Mucosa of stomach (tissue), 1 donor: ENCODE measurements around the gene TEKT1.
A peak's percentile ranks its signal among the peaks of the same experiment; 100 is the strongest.
"Not testable (repeated sequence)": the region's sequence is repeated elsewhere in the genome, so short reads cannot be mapped to it uniquely, and the experiment has no call there.

ENCODE experiments used
- H3K27me3 ChIP-seq: one replicate; pipeline ENCODE4 v1.7.0; 2013; ENCODE audit warnings: mild to moderate bottlenecking, low read length; ENCODE audit not compliant: control insufficient read depth, insufficient read depth
- H3K36me3 ChIP-seq: one replicate; pipeline ENCODE4 v1.7.0; 2013; ENCODE audit warnings: low read length; ENCODE audit not compliant: control insufficient read depth, insufficient read depth
- H3K4me1 ChIP-seq: one replicate; pipeline ENCODE4 v1.7.0; 2013; ENCODE audit warnings: mild to moderate bottlenecking, low read length; ENCODE audit not compliant: control insufficient read depth, insufficient read depth
- H3K4me3 ChIP-seq: one replicate; pipeline ENCODE4 v1.7.0; 2013; ENCODE audit warnings: low read length
- H3K9ac ChIP-seq: one replicate; pipeline ENCODE4 v1.7.0; 2013; ENCODE audit warnings: mild to moderate bottlenecking, low read length, moderate library complexity
- H3K9me3 ChIP-seq: one replicate; pipeline ENCODE4 v1.7.0; 2013; ENCODE audit warnings: mild to moderate bottlenecking, low read length, moderate library complexity; ENCODE audit not compliant: control insufficient read depth
- donor health status: Pancreatic carcinoma.

Gene TEKT1

GRCh38 chr17:6780886-6781285 lies 50.6 kb downstream of the TEKT1 start:
- Histone ChIP-seq H3K27me3 (peaks cover 16% of the 10 kb centered on the region), H3K4me1 (no peaks in the 10 kb centered on the region), H3K36me3 (no peaks in the 10 kb centered on the region)

GRCh38 chr17:6780001-6780400 lies 51.5 kb downstream of the TEKT1 start:
- Histone ChIP-seq H3K4me3 (no peak overlapping the region), H3K4me1 (no peaks in the 10 kb centered on the region), H3K27me3 (peaks cover 25% of the 10 kb centered on the region), H3K9me3 (no peaks in the 10 kb centered on the region), H3K36me3 (no peaks in the 10 kb centered on the region), H3K9ac (no peak overlapping the region)

More at GRCh38 chr17:6780886-6781285, 50.6 kb downstream of the TEKT1 start:
- H3K9ac ChIP-seq = no peak overlapping the region
- H3K4me3 ChIP-seq = no peak overlapping the region
- no peaks in the 10 kb centered on the region for H3K9me3 ChIP-seq

GRCh38 chr17:6779411-6779810 lies 52.1 kb downstream of the TEKT1 start:
- Histone ChIP-seq H3K4me3 (no peak overlapping the region), H3K9me3 (no peaks in the 10 kb centered on the region), H3K27me3 (peaks cover 27% of the 10 kb centered on the region), H3K4me1 (no peaks in the 10 kb centered on the region), H3K9ac (no peak overlapping the region), H3K36me3 (no peaks in the 10 kb centered on the region)

GRCh38 chr17:6775871-6776405 lies 55.6 kb downstream of the TEKT1 start, which contains the start of gene FBXO39:
TSS of gene FBXO39 (plus strand) at chr17:6776215. CDS start at chr17:6779869, 3,654 bp downstream.
- Histone ChIP-seq H3K4me1 (no peaks in the 10 kb centered on the region), H3K9ac (no peak within 1 kb of the TSS), H3K27me3 (peaks cover 21% of the 10 kb centered on the region), H3K9me3 (no peaks in the 10 kb centered on the region), H3K4me3 (no peak within 1 kb of the TSS), H3K36me3 (peaks cover 8% of the 10 kb centered on the region)

- H3K4me1 ChIP-seq, H3K9me3 ChIP-seq, H3K4me3 ChIP-seq, H3K9ac ChIP-seq, H3K36me3 ChIP-seq: not testable (repeated sequence)
- peaks cover 21% of the 10 kb centered on the region for H3K27me3 ChIP-seq
Measured at GRCh38 chr17:6774906-6775305, 56.6 kb downstream of the TEKT1 start.

GRCh38 chr17:6772016-6772415 lies 59.5 kb downstream of the TEKT1 start:
- H3K36me3 ChIP-seq = peaks cover 17% of the 10 kb centered on the region
- H3K9ac ChIP-seq = no peak overlapping the region
- no peak overlapping the region for H3K4me3 ChIP-seq
- H3K27me3 ChIP-seq = peaks cover 21% of the 10 kb centered on the region
- H3K9me3 ChIP-seq = peaks cover 4% of the 10 kb centered on the region
- H3K4me1 ChIP-seq = no peaks in the 10 kb centered on the region

GRCh38 chr17:6768447-6768846 lies 63.1 kb downstream of the TEKT1 start:
- Histone ChIP-seq H3K9ac (no peak overlapping the region), H3K27me3 (no peaks in the 10 kb centered on the region), H3K9me3 (peaks cover 4% of the 10 kb centered on the region), H3K4me1 (no peaks in the 10 kb centered on the region), H3K36me3 (peaks cover 23% of the 10 kb centered on the region), H3K4me3 (no peak overlapping the region)

GRCh38 chr17:6761779-6762178 lies 69.8 kb downstream of the TEKT1 start:
- Histone ChIP-seq H3K4me3 (no peak overlapping the region), H3K36me3 (peaks cover 14% of the 10 kb centered on the region), H3K9ac (no peak overlapping the region), H3K27me3 (no peaks in the 10 kb centered on the region), H3K9me3 (no peaks in the 10 kb centered on the region), H3K4me1 (peaks cover 4% of the 10 kb centered on the region)

- peaks cover 18% of the 10 kb centered on the region for H3K4me1 ChIP-seq
- H3K27me3 ChIP-seq = no peaks in the 10 kb centered on the region
- no peak overlapping the region for H3K9ac ChIP-seq
- H3K36me3 ChIP-seq = peaks cover 6% of the 10 kb centered on the region
- H3K9me3 ChIP-seq = no peaks in the 10 kb centered on the region
- no peak overlapping the region for H3K4me3 ChIP-seq
Measured at GRCh38 chr17:6757747-6758146, 73.8 kb downstream of the TEKT1 start.

GRCh38 chr17:6756425-6757031 lies 75.0 kb downstream of the TEKT1 start:
- H3K9ac ChIP-seq = peak overlapping the region; percentile 81
- peaks cover 18% of the 10 kb centered on the region for H3K4me1 ChIP-seq

GRCh38 chr17:6755731-6756184 lies 75.8 kb downstream of the TEKT1 start, which contains the start of gene XAF1:
TSS of gene XAF1 (plus strand) at chr17:6756046. CDS start at chr17:6756079, 33 bp downstream.
- Histone ChIP-seq H3K27me3 (no peaks in the 10 kb centered on the region), H3K4me1 (peaks cover 18% of the 10 kb centered on the region), H3K9me3 (no peaks in the 10 kb centered on the region), H3K36me3 (no peaks in the 10 kb centered on the region), H3K9ac (peak within 1 kb of the TSS; percentile 81), H3K4me3 (peak within 1 kb of the TSS; percentile 74)

More at GRCh38 chr17:6756425-6757031, 75.0 kb downstream of the TEKT1 start:
- H3K27me3 ChIP-seq = no peaks in the 10 kb centered on the region
- no peaks in the 10 kb centered on the region for H3K36me3 ChIP-seq
- peak overlapping the region; percentile 74 for H3K4me3 ChIP-seq
- no peaks in the 10 kb centered on the region for H3K9me3 ChIP-seq

- H3K36me3 ChIP-seq = no peaks in the 10 kb centered on the region
- peak overlapping the region; percentile 81 for H3K9ac ChIP-seq
- no peaks in the 10 kb centered on the region for H3K27me3 ChIP-seq
- H3K9me3 ChIP-seq = no peaks in the 10 kb centered on the region
- H3K4me1 ChIP-seq = peaks cover 18% of the 10 kb centered on the region
- peak overlapping the region; percentile 74 for H3K4me3 ChIP-seq
Measured at GRCh38 chr17:6755281-6755680, 76.2 kb downstream of the TEKT1 start.
